Tracheal epithelial cell (primary cell): ENCODE measurements around the gene ZNF540. TPM values are rescaled to one million over a fixed set of nuclear protein-coding genes. Genes with fewer than 3 reads are reported as not detected.

ENCODE experiments used
- total RNA-seq: library from RNA; depleted of rRNA; stranded (reverse); fragments of >200 nt; gene quantifications from 2 replicates; pipeline ENCODE4 v1.2.1, GENCODE V29; 2014

ZNF540 gene
- 0.48 TPM in 1 of 2 replicates, not detected in the other for total RNA-seq

GRCh38 chr19:37594304-37594981 is at the start of gene ZNF540, which contains the start of gene ZNF571:
Gene ZNF540 (plus strand): TSS chr19:37594876. CDS start chr19:37598448, 3,572 bp downstream.
Gene ZNF571 (minus strand): TSS chr19:37594792. CDS start chr19:37586676, 8,116 bp downstream.

GRCh38 chr19:37655301-37655688 is 60.6 kb downstream of the ZNF540 start, which contains the start of gene ZFP30:
Gene ZFP30 (minus strand): TSS chr19:37655465. CDS start chr19:37647822, 7,643 bp downstream.

Other genes starting within 250 kb of the ZNF540 start
- gene ZNF527, start 223.8 kb upstream of the ZNF540 start, total RNA-seq: 2.3 and 2.4 TPM in 2 replicates
- gene ZNF569, start 127.4 kb upstream of the ZNF540 start, total RNA-seq: 1.4 and 2.8 TPM in 2 replicates
- gene ZNF570, start 125.5 kb upstream of the ZNF540 start, total RNA-seq: 2.9 and 3.8 TPM in 2 replicates
- 1.2 and 3.4 TPM in 2 replicates for gene ZNF793, start 87.9 kb upstream of the ZNF540 start, total RNA-seq
- gene ZNF571, start 84 bp upstream of the ZNF540 start, total RNA-seq: 3.6 and 4.9 TPM in 2 replicates
- gene ZFP30, start 60.6 kb downstream of the ZNF540 start, total RNA-seq: 13.7 and 17.5 TPM in 2 replicates
- gene ZNF607, start 124.9 kb downstream of the ZNF540 start, total RNA-seq: 4.6 and 5.5 TPM in 2 replicates
- gene ZNF573, start 184.7 kb downstream of the ZNF540 start, total RNA-seq: 3.9 and 5.5 TPM in 2 replicates